ENCODE results near the gene ADGRG3.

- TF ChIP-seq POLR2A (IDR thresholded peaks at IDR 0.05; ENCODE audit: control extremely low read depth in 1 of 2, low read depth in 2 of 2, low read length in 2 of 2) (no peak), EP300 (IDR thresholded peaks at IDR 0.05; ENCODE audit: borderline replicate concordance in 1 of 2, low read depth in 2 of 2, low read length in 2 of 2) (no peak), EZH2 (IDR thresholded peaks at IDR 0.05; ENCODE audit: low read depth, low read length, severe bottlenecking) (no peak), SIRT6 (IDR thresholded peaks at IDR 0.05; ENCODE audit: low read length) (no peak), NRF1 (IDR thresholded peaks at IDR 0.05; ENCODE audit: low read depth, low read length) (no peak), BCL11A (IDR thresholded peaks at IDR 0.05; ENCODE audit: low read depth in 2 of 2, low read length in 2 of 2) (no peak), SIN3A (conservative IDR thresholded peaks at IDR 0.05 in 1 of 2, IDR thresholded peaks at IDR 0.05 in 1 of 2; ENCODE audit: low read depth in 1 of 2, low read length in 2 of 2) (no peak), YY1 (IDR thresholded peaks at IDR 0.05; ENCODE audit: low read depth, low read length) (no peak), RFX5 (IDR thresholded peaks at IDR 0.05; ENCODE audit: borderline replicate concordance, low read depth, low read length) (no peak), SP4 (IDR thresholded peaks at IDR 0.05; ENCODE audit: low read length) (no peak), CHD1 (IDR thresholded peaks at IDR 0.05; ENCODE audit: low read depth, low read length) (no peak), RXRA (IDR thresholded peaks at IDR 0.05; ENCODE audit: insufficient read depth, low read depth, low read length) (no peak)
- TF ChIP-seq, protein P1, sequence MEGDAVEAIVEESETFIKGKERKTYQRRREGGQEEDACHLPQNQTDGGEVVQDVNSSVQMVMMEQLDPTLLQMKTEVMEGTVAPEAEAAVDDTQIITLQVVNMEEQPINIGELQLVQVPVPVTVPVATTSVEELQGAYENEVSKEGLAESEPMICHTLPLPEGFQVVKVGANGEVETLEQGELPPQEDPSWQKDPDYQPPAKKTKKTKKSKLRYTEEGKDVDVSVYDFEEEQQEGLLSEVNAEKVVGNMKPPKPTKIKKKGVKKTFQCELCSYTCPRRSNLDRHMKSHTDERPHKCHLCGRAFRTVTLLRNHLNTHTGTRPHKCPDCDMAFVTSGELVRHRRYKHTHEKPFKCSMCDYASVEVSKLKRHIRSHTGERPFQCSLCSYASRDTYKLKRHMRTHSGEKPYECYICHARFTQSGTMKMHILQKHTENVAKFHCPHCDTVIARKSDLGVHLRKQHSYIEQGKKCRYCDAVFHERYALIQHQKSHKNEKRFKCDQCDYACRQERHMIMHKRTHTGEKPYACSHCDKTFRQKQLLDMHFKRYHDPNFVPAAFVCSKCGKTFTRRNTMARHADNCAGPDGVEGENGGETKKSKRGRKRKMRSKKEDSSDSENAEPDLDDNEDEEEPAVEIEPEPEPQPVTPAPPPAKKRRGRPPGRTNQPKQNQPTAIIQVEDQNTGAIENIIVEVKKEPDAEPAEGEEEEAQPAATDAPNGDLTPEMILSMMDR (IDR thresholded peaks at IDR 0.05; ENCODE audit: control extremely low read depth in 1 of 3, insufficient read depth in 1 of 3, low read depth in 1 of 3, low read length in 3 of 3), result no peak
- TF ChIP-seq, protein P2, sequence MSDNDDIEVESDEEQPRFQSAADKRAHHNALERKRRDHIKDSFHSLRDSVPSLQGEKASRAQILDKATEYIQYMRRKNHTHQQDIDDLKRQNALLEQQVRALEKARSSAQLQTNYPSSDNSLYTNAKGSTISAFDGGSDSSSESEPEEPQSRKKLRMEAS (IDR thresholded peaks at IDR 0.05), result no peak
These were observed 27.6 kb downstream of the ADGRG3 start for GRCh38 chr16:57695680-57696069.
